Esophagus squamous epithelium (tissue), 5 donors: Measurements from ENCODE around the gene MIER3. TPM values are rescaled to one million over a fixed set of nuclear protein-coding genes. Genes with fewer than 3 reads are reported as not detected.

Experiments used
- DNase-seq: peaks from one replicate; lab custom pipeline; 2025; lab: John Stamatoyannopoulos, UW
- H3K27ac ChIP-seq, 4 donors: fragments of 200-600 bp; sonication (generic); one replicate each; pipeline ENCODE4 v1.5.1; 2016 to 2019; ENCODE audit warnings: mild to moderate bottlenecking in 1 of 4
- H3K27me3 ChIP-seq, 4 donors: fragments of 200-600 bp; sonication (generic); 1 replicate in 3 of 4; 2 replicates in 1 of 4; pipeline versions ENCODE4 v1.5.1 to v1.6.0; 2017 to 2021; ENCODE audit warnings: antibody characterized with exemption in 1 of 4
- H3K36me3 ChIP-seq, 3 donors: fragments of 200-600 bp; sonication (generic); one replicate each; pipeline ENCODE4 v1.5.1; 2016 to 2019
- H3K4me1 ChIP-seq, 3 donors: fragments of 200-600 bp; sonication (generic); one replicate each; pipeline ENCODE4 v1.5.1; 2017 to 2019
- H3K4me3 ChIP-seq, 4 donors: fragments of 200-600 bp; sonication (generic); 1 replicate in 3 of 4; 2 replicates in 1 of 4; pipeline ENCODE4 v1.5.1; 2016 to 2019; ENCODE audit warnings: mild to moderate bottlenecking in 2 of 4, moderate library complexity in 1 of 4
- H3K9me3 ChIP-seq, 3 donors: fragments of 200-600 bp; sonication (generic); one replicate each; pipeline ENCODE4 v1.5.1; 2016 to 2019
- POLR2A ChIP-seq, 4 donors: fragments of 450-650 bp; IDR thresholded peaks; one replicate each; pipeline ENCODE4 v1.6.1; 2017; ENCODE audit warnings: antibody characterized with exemption in 4 of 4, mild to moderate bottlenecking in 4 of 4, moderate library complexity in 3 of 4
- WGBS, 2 donors: methylation state at CpG; one replicate each; pipeline ENCODE4 v1.1.5; 2018; 5-methylcytosine and 5-hydroxymethylcytosine counted together
- intact Hi-C: fragments of 100-400 bp; cut with DNase I; formaldehyde crosslinking; loops from one replicate; pipeline ENCODE4 v1.15.0; 2022
- total RNA-seq, 4 donors: library from RNA; depleted of rRNA; stranded (reverse); fragments of >200 nt; gene quantifications; one replicate each; pipeline ENCODE4 v1.1.0, GENCODE V29; 2016
- TF ChIP-seq, protein P1 (sequence below), 6 experiments: fragments of 450-650 bp in 4 of 6; fragments of 200-600 bp in 2 of 6; sonication (generic) in 2 of 6; IDR thresholded peaks; one replicate each; pipeline ENCODE4 v1.5.1; 2016 to 2019; ENCODE audit warnings: antibody characterized with exemption in 6 of 6, mild to moderate bottlenecking in 4 of 6, moderate library complexity in 4 of 6
- donor health status: DM: yes; HTN: yes; CAD: no.

MIER3 gene
- total RNA-seq, 4 donors from 2014 or later = 13.0 to 26.1 (median 25.5) TPM

DNA sequence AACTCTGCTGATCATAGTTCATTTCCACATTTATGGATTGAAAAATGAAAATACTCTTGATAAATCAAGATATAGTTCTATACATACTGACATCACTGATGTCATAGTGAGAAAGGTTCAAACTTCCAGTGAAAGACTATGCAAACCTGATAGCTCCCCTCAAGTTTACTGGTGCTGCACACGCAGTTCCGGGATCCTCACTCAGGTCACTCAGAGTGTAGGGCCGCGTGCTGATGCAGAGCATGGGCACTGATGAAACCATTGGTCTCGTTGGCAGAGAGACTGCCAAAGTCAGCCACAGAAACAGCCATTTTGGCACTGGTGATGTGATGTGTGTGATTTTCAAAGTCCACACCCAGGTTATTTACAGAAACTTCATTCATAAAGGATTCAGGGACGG lies 29.0 kb downstream of the MIER3 start:
- H3K36me3 ChIP-seq = peaks cover 0 to 78% (median 18%) of the 10 kb centered on the region in 3 donors
- DNase-seq = no peak
- no peak overlapping the region for H3K27ac ChIP-seq
- 89 to 97% methylated on average over 6 of the region's 6 CpGs for whole genome bisulfite sequencing, 2 donors
- H3K4me3 ChIP-seq = no peak overlapping the region
- H3K27me3 ChIP-seq = no peaks in the 10 kb centered on the region
- TF ChIP-seq, protein P1, sequence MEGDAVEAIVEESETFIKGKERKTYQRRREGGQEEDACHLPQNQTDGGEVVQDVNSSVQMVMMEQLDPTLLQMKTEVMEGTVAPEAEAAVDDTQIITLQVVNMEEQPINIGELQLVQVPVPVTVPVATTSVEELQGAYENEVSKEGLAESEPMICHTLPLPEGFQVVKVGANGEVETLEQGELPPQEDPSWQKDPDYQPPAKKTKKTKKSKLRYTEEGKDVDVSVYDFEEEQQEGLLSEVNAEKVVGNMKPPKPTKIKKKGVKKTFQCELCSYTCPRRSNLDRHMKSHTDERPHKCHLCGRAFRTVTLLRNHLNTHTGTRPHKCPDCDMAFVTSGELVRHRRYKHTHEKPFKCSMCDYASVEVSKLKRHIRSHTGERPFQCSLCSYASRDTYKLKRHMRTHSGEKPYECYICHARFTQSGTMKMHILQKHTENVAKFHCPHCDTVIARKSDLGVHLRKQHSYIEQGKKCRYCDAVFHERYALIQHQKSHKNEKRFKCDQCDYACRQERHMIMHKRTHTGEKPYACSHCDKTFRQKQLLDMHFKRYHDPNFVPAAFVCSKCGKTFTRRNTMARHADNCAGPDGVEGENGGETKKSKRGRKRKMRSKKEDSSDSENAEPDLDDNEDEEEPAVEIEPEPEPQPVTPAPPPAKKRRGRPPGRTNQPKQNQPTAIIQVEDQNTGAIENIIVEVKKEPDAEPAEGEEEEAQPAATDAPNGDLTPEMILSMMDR (IDR thresholded peaks at IDR 0.05) = no peak
- no peak for TF ChIP-seq POLR2A (IDR thresholded peaks at IDR 0.05)
- intact Hi-C loops = no loop called here
- no peaks in the 10 kb centered on the region for H3K9me3 ChIP-seq
- H3K4me1 ChIP-seq = no peaks in the 10 kb centered on the region

DNA sequence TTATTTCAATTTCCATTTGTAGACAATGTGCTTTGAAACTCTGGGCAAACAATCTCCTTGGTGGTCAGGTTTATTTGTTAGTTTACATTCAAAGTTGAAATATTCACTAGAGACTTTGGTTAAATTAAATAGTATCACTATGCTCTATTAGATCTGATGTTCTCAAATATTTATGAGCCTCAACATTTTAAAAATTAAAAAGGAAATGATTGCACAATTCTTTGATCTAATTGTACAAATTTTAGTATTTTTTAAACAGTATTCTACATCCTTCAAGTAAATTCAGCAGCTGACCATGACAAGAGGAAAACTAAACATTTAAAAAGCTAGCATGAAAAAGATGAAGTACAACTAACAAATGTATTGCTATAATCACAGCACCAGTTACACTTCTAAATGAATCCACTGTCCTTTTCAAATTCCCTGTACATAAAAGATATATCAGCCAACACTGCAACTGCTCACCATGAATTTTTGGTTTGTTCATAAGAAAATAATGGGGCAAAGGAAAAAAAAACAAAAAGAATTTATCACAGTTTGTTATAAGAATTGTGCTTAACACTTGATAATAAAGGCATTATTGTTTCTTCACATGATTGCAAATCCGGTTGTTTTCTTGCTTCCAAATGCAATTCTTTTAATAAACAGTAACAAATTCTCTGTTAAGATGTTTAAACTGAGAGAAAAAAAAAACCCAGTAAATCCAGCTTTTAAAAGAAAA lies 31.8 kb downstream of the MIER3 start:
- no peaks in the 10 kb centered on the region for H3K27me3 ChIP-seq
- H3K36me3 ChIP-seq = peaks cover 0 to 49% (median 12%) of the 10 kb centered on the region in 3 donors
- no peak overlapping the region for H3K4me3 ChIP-seq
- intact Hi-C loops = no loop called here
- no peak overlapping the region for H3K27ac ChIP-seq
- H3K4me1 ChIP-seq = no peaks in the 10 kb centered on the region
- TF ChIP-seq POLR2A (IDR thresholded peaks at IDR 0.05) = no peak
- TF ChIP-seq, protein P1 (IDR thresholded peaks at IDR 0.05) = no peak
- no peaks in the 10 kb centered on the region for H3K9me3 ChIP-seq
- WGBS, 2 donors = 85% methylated on average over 1 of the region's 1 CpG
- DNase-seq = no peak

DNA sequence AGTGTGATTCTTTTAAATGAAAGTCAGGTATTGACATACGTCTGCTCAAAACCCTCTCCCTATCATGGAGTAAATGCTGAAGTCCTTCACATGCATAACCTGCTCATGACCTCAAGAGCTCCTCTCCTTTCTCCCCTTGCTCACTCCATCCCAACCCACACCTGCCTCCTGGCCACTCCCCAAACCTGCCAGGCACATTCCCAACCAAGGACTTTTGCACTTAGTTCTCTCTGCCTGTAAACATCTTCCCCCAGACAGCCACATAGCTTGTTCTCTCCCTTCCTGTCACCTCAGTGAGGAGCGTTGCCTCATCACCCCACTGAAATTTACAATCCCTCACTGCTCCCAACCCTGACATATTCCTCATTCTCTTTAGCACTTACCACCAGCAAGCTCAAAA lies 33.9 kb downstream of the MIER3 start:
- intact Hi-C loops = no loop called here
- 82 to 96% methylated on average over 2 of the region's 2 CpGs for WGBS, 2 donors
- DNase-seq = no peak
- no peaks in the 10 kb centered on the region for H3K27me3 ChIP-seq
- H3K4me3 ChIP-seq = no peak overlapping the region
- H3K36me3 ChIP-seq = peaks cover 0 to 29% (median 5%) of the 10 kb centered on the region in 3 donors
- H3K4me1 ChIP-seq = no peaks in the 10 kb centered on the region
- H3K9me3 ChIP-seq = no peaks in the 10 kb centered on the region
- no peak overlapping the region for H3K27ac ChIP-seq
- TF ChIP-seq POLR2A (IDR thresholded peaks at IDR 0.05) = no peak
- TF ChIP-seq, protein P1 (IDR thresholded peaks at IDR 0.05) = no peak

DNA sequence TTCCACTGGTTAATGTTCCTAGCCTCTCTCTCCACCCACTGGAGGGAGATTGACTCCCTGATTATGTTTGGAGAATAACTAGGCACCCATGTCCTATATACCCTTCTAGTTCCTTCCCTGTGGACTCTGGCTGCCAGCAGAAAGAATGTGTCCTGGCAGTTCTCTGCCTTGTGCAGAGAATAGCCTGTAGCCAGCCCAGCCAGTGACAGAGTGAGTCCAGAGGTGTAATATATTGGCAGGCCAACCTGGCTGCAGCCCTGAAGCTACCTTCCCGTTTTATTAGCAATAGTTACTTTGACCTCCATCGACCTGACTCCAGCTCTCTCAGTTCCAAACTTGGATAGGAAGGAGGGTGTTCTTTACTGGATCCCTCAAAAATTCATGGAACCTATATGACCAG lies 34.4 kb downstream of the MIER3 start:
- no peak overlapping the region for H3K4me3 ChIP-seq
- intact Hi-C loops = no loop called here
- no peak for DNase-seq
- no peaks in the 10 kb centered on the region for H3K9me3 ChIP-seq
- H3K4me1 ChIP-seq = no peaks in the 10 kb centered on the region
- 71 to 82% methylated on average over 2 of the region's 2 CpGs for WGBS, 2 donors
- peaks cover 0 to 24% (median 0%) of the 10 kb centered on the region in 3 donors for H3K36me3 ChIP-seq
- no peak for TF ChIP-seq POLR2A (IDR thresholded peaks at IDR 0.05)
- TF ChIP-seq, protein P1 (IDR thresholded peaks at IDR 0.05) = no peak
- H3K27ac ChIP-seq = no peak overlapping the region
- H3K27me3 ChIP-seq = no peaks in the 10 kb centered on the region

DNA sequence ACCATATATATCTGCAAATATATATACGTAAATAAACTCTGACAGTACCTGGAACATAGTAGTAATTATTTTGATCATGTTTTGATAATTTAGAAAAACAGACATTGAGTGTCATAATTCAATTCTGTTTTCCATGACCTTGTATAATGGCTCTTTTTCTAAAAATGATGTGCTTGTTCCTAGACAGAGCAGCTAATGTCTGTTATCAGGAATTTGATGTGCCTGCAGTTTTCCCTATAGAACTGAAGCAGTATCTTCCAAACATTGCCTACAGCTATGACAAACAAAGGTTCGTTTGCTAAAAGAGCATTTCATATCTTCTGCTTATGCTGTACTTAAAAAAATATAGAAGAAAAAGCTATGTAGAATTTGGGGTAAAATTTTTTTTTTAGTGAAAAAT lies 37.2 kb downstream of the MIER3 start:
- Histone ChIP-seq H3K27ac (no peak overlapping the region), H3K36me3 (peaks cover 0 to 6% (median 0%) of the 10 kb centered on the region in 3 donors), H3K4me1 (peaks cover 0 to 12% (median 0%) of the 10 kb centered on the region in 3 donors), H3K4me3 (no peak overlapping the region), H3K27me3 (no peaks in the 10 kb centered on the region), H3K9me3 (no peaks in the 10 kb centered on the region)
- no peak for DNase-seq
- 77 to 85% methylated on average over 2 of the region's 2 CpGs for whole genome bisulfite sequencing, 2 donors
- no peak for TF ChIP-seq POLR2A (IDR thresholded peaks at IDR 0.05)
- intact Hi-C loops = no loop called here
